Thyroid gland (tissue), 4 donors: ENCODE measurements around the gene ELOVL7.

Experiments
- CTCF ChIP-seq, 6 experiments: fragments of 200-600 bp in 3 of 6; fragments of 450-650 bp in 3 of 6; sonication (generic) in 3 of 6; IDR thresholded peaks; one replicate each; pipeline ENCODE4 v1.5.1; 2016 to 2019; ENCODE audit warnings: antibody characterized with exemption in 6 of 6, mild to moderate bottlenecking in 2 of 6, inconsistent platforms in 1 of 6, moderate library complexity in 1 of 6
- POLR2A ChIP-seq, 2 donors: fragments of 450-650 bp; IDR thresholded peaks; one replicate each; pipeline ENCODE4 v1.6.1; 2017; ENCODE audit warnings: antibody characterized with exemption in 2 of 2, mild to moderate bottlenecking in 2 of 2, moderate library complexity in 1 of 2

GRCh38 chr5:60846298-60846697 lies 2.2 kb upstream of the ELOVL7 start:
- no peak for TF ChIP-seq CTCF (IDR thresholded peaks at IDR 0.05)
- no peak for TF ChIP-seq POLR2A (IDR thresholded peaks at IDR 0.05)
